SK-N-SH (cell line): Measurements from ENCODE around the gene CYP8B1. TPM values are rescaled to one million over a fixed set of nuclear protein-coding genes. Genes with fewer than 3 reads are reported as not detected.
A peak's percentile ranks its signal among the peaks of the same experiment; 100 is the strongest.

Experiments used
- CTCF ChIA-PET: fragments of 300-600, 350-600 bp; formaldehyde crosslinking; extraction: SDS; loops from one replicate; lab custom pipeline; 2021; lab: Yijun Ruan, JAX
- POLR2A ChIA-PET: fragments of 350-600 bp; sonication (Branson Sonifier 250); formaldehyde crosslinking; extraction: SDS; loops from one replicate; lab custom pipeline; 2020; ENCODE audit warnings: antibody characterized with exemption, inconsistent platforms; lab: Yijun Ruan, JAX
- DNase-seq: peaks from one replicate; pipeline ENCODE4 v3.0.0; 2012
- H2AFZ ChIP-seq: fragments of 200-600 bp; sonication (generic); 2 replicates; pipeline ENCODE4 v1.8.1; 2016; ENCODE audit warnings: antibody characterized with exemption, mild to moderate bottlenecking, low read depth
- H3F3A ChIP-seq: fragments of 200-600 bp; sonication (generic); replicated peaks from 2 replicates; pipeline ENCODE3; 2016; ENCODE audit warnings: antibody characterized with exemption, mild to moderate bottlenecking; ENCODE audit not compliant: insufficient read depth
- H3K27ac ChIP-seq, 2 experiments: fragments of 200-500 bp in 1 of 2; fragments of 200-600 bp in 1 of 2; sonication (Bioruptor generic) in 1 of 2; sonication (generic), shearing (Covaris generic) in 1 of 2; 2 replicates each; pipeline versions ENCODE4 v1.5.1 to v1.6.1; 2014 to 2016; ENCODE audit warnings: low read depth in 2 of 2, inconsistent platforms in 1 of 2, low read length in 1 of 2, mild to moderate bottlenecking in 1 of 2, mixed read lengths in 1 of 2
- H3K27me3 ChIP-seq: fragments of 200-600 bp; sonication (generic), shearing (Covaris generic); 2 replicates; pipeline ENCODE4 v1.6.1; 2016; ENCODE audit warnings: mixed run types; ENCODE audit not compliant: insufficient read depth
- H3K36me3 ChIP-seq, 2 experiments: fragments of 200-500 bp in 1 of 2; fragments of 200-600 bp in 1 of 2; sonication (Bioruptor generic) in 1 of 2; sonication (generic) in 1 of 2; replicated peaks in 1 of 2; 2 replicates each; pipeline versions ENCODE3 to v1.5.1; 2014 to 2016; ENCODE audit warnings: low read length in 1 of 2, mild to moderate bottlenecking in 1 of 2; ENCODE audit not compliant: insufficient read depth in 2 of 2, control insufficient read depth in 1 of 2
- H3K4me1 ChIP-seq, 2 experiments: fragments of 200-500 bp in 1 of 2; fragments of 200-600 bp in 1 of 2; sonication (Bioruptor generic) in 1 of 2; sonication (generic), shearing (Covaris generic) in 1 of 2; 2 replicates each; pipeline versions ENCODE4 v1.5.1 to v1.6.1; 2014 to 2016; ENCODE audit warnings: low read depth in 1 of 2, low read length in 1 of 2, mixed run types in 1 of 2; ENCODE audit not compliant: insufficient read depth in 2 of 2, control insufficient read depth in 1 of 2
- H3K4me2 ChIP-seq: fragments of 200-600 bp; sonication (generic), shearing (Covaris generic); 2 replicates; pipeline ENCODE4 v1.6.1; 2017; ENCODE audit warnings: mixed run types
- H3K4me3 ChIP-seq, 2 experiments: fragments of 200-500 bp in 1 of 2; fragments of 200-600 bp in 1 of 2; sonication (Bioruptor generic) in 1 of 2; sonication (generic), shearing (Covaris generic) in 1 of 2; 2 replicates each; pipeline versions ENCODE4 v1.5.1 to v1.8.1; 2014 to 2016; ENCODE audit warnings: low read depth in 2 of 2, inconsistent platforms in 1 of 2, low read length in 1 of 2, mild to moderate bottlenecking in 1 of 2, mixed read lengths in 1 of 2, moderate library complexity in 1 of 2
- H3K79me2 ChIP-seq: fragments of 200-600 bp; sonication (generic); 2 replicates; pipeline ENCODE4 v1.8.1; 2017; ENCODE audit warnings: mild to moderate bottlenecking; ENCODE audit not compliant: insufficient read depth
- H3K9ac ChIP-seq: fragments of 200-600 bp; sonication (generic); 2 replicates; pipeline ENCODE4 v1.6.1; 2017; ENCODE audit warnings: mixed run types
- H3K9me2 ChIP-seq: fragments of 200-600 bp; sonication (generic); 2 replicates; pipeline ENCODE4 v1.6.1; 2017; ENCODE audit warnings: mixed run types
- H3K9me3 ChIP-seq: fragments of 200-600 bp; sonication (generic); 2 replicates; pipeline ENCODE4 v1.6.1; 2017; ENCODE audit warnings: mixed run types, mild to moderate bottlenecking, moderate library complexity
- H4K20me1 ChIP-seq: fragments of 200-600 bp; sonication (generic); 2 replicates; pipeline ENCODE4 v1.6.1; 2017; ENCODE audit warnings: mild to moderate bottlenecking, mixed run types; ENCODE audit not compliant: insufficient read depth
- CHD2 ChIP-seq: fragments of 150-350 bp; IDR thresholded peaks from 2 replicates; pipeline ENCODE4 v1.6.1; 2018; ENCODE audit warnings: low read length; ENCODE audit not compliant: partially characterized antibody
- CTCF ChIP-seq: fragments of 200-600 bp; sonication (generic); IDR thresholded peaks from 2 replicates; pipeline ENCODE4 v1.6.1; 2017; ENCODE audit warnings: antibody characterized with exemption, mild to moderate bottlenecking, moderate library complexity
- EP300 ChIP-seq, 2 experiments: IDR thresholded peaks; 2 replicates each; pipeline versions ENCODE4 v1.4.0 to v1.6.1; 2012; ENCODE audit warnings: borderline replicate concordance in 1 of 2, low read depth in 1 of 2, low read length in 1 of 2
- EZH2phosphoT487 ChIP-seq: fragments of 200-600 bp; sonication (generic); IDR thresholded peaks from 2 replicates; pipeline ENCODE4 v1.6.1; 2017; ENCODE audit warnings: low read depth, mixed run types, mild to moderate bottlenecking, antibody characterized with exemption, moderate library complexity, borderline replicate concordance
- FOXJ3 ChIP-seq: sonication (generic); formaldehyde crosslinking; IDR thresholded peaks from 2 replicates; pipeline ENCODE4 v1.5.1; 2020; ENCODE audit warnings: mild to moderate bottlenecking, missing genetic modification reagents
- GABPA ChIP-seq: IDR thresholded peaks from 2 replicates; pipeline ENCODE4 v1.4.0; 2012; ENCODE audit warnings: low read depth, mild to moderate bottlenecking
- MAX ChIP-seq: IDR thresholded peaks from 2 replicates; pipeline ENCODE4 v1.4.0; 2012; ENCODE audit warnings: low read depth
- RAD21 ChIP-seq: IDR thresholded peaks from 2 replicates; pipeline ENCODE4 v1.6.1; 2012; ENCODE audit warnings: mild to moderate bottlenecking, low read length
- SMC3 ChIP-seq: IDR thresholded peaks from 2 replicates; pipeline ENCODE4 v1.6.1; 2012; ENCODE audit warnings: low read depth, low read length, improper control_type of control experiment
- USF1 ChIP-seq: IDR thresholded peaks from 2 replicates; pipeline ENCODE4 v1.4.0; 2012; ENCODE audit warnings: low read depth, borderline replicate concordance
- USF2 ChIP-seq: fragments of 150-350 bp; IDR thresholded peaks from 2 replicates; pipeline ENCODE4 v1.6.1; 2017; ENCODE audit warnings: antibody characterized with exemption, low read length, low read depth, borderline replicate concordance
- WGBS: methylation state at CpG from one replicate; pipeline ENCODE4 v1.1.6; 2017; ENCODE audit warnings: low lambda C conversion rate; 5-methylcytosine and 5-hydroxymethylcytosine counted together
- polyA plus RNA-seq, 3 experiments: library from polyadenylated mRNA; depleted of rRNA; stranded (reverse); fragments of >200 nt; gene quantifications; 2 replicates each; pipeline ENCODE4 v1.2.3, GENCODE V29; 2012

Gene CYP8B1
- polyA plus RNA-seq, 1 of the 3 experiments (the other 2 are of a cell fraction), result not detected

GRCh38 chr3:42880601-42881451 is 5.1 kb upstream of the CYP8B1 start (continued):
- TF ChIP-seq CTCF, result peak; percentile 78
- peak; percentile 66 for TF ChIP-seq GABPA

- H3K9me3 ChIP-seq, result no peaks in the 10 kb centered on the region
- H4K20me1 ChIP-seq, result no peaks in the 10 kb centered on the region
- ChIA-PET POLR2A (no interaction called here), CTCF (interaction anchor here (3.5 to 3.7 kb wide), 2 partner anchors 41 to 49 kb away, joined by 21 to 31 read pairs; no protein-coding TSS in a partner anchor)
- H3K9ac ChIP-seq, result no peak overlapping the region
- no peak for DNase-seq
- H3K4me1 ChIP-seq, result peaks cover 0 to 10% of the 10 kb centered on the region in 2 experiments; a peak in 1 of 4 replicates
- no peak for TF ChIP-seq FOXJ3
- TF ChIP-seq USF1, result no peak
- no peak for TF ChIP-seq SMC3
- TF ChIP-seq USF2, result no peak
- no peak for TF ChIP-seq EZH2phosphoT487
- TF ChIP-seq CTCF, result no peak
- no peak for TF ChIP-seq EP300 (IDR thresholded peaks at IDR 0.05; ENCODE audit: borderline replicate concordance in 1 of 2, low read depth in 1 of 2, low read length in 1 of 2)
- TF ChIP-seq RAD21, result no peak
- no peak for TF ChIP-seq CHD2
- no peak for TF ChIP-seq MAX
- H3K79me2 ChIP-seq, result no peaks in the 10 kb centered on the region
- peaks cover 5% of the 10 kb centered on the region for H3F3A ChIP-seq
- peak overlapping the region in 1 of 2 experiments; percentile 57; a peak in 1 of 4 replicates for H3K4me3 ChIP-seq
- peak overlapping the region; percentile 76; the same call in 1 of the 2 replicates for H3K4me2 ChIP-seq
- no peaks in the 10 kb centered on the region for H3K36me3 ChIP-seq
- H3K27ac ChIP-seq, result no peak overlapping the region
- WGBS, result 96% methylated on average over 9 of the region's 9 CpGs
- H3K27me3 ChIP-seq, result no peaks in the 10 kb centered on the region; the same call in 1 of the 2 replicates
- H2AFZ ChIP-seq, result no peak overlapping the region; the same call in 1 of the 2 replicates
- H3K9me2 ChIP-seq, result no peaks in the 10 kb centered on the region
Observed at GRCh38 chr3:42880183-42880582, 4.5 kb upstream of the CYP8B1 start.
